HepG2 (cell line): ENCODE measurements around the gene BIRC6. TPM values are rescaled to one million over a fixed set of nuclear protein-coding genes. Genes with fewer than 3 reads are reported as not detected.

Source experiments
- CREB1 ChIP-seq, 2 experiments: fragments of 450-650 bp in 1 of 2; IDR thresholded peaks; 2 replicates each; pipeline ENCODE4 v1.6.1; 2016 to 2017; ENCODE audit warnings: control low read depth in 1 of 2, mild to moderate bottlenecking in 1 of 2, missing compliant biosample characterization in 1 of 2, missing genetic modification characterization in 1 of 2
- DNMT3B ChIP-seq: conservative IDR thresholded peaks from 2 replicates; pipeline ENCODE4 v1.6.1; 2016; ENCODE audit warnings: missing biosample characterization, control low read depth
- FUBP1 ChIP-seq: sonication (generic); formaldehyde crosslinking; IDR thresholded peaks from 2 replicates; pipeline ENCODE4 v1.5.1; 2020; ENCODE audit warnings: missing genetic modification reagents, mild to moderate bottlenecking, borderline replicate concordance
- JUND ChIP-seq: sonication (generic); formaldehyde crosslinking; IDR thresholded peaks from 2 replicates; pipeline ENCODE4 v1.8.0; 2022; ENCODE audit warnings: mild to moderate bottlenecking, missing genetic modification reagents
- MIXL1 ChIP-seq: IDR thresholded peaks from 2 replicates; pipeline ENCODE4 v1.6.1; 2016
- SMARCC2 ChIP-seq: fragments of 450-650 bp; IDR thresholded peaks from 2 replicates; pipeline ENCODE4 v1.6.1; 2017; ENCODE audit warnings: antibody characterized with exemption, mild to moderate bottlenecking
- SRSF9 ChIP-seq: fragments of 200-400 bp; formaldehyde crosslinking; IDR thresholded peaks from 2 replicates; pipeline ENCODE4 v1.6.1; 2018; ENCODE audit warnings: borderline replicate concordance, mild to moderate bottlenecking, low read depth, low read length; ENCODE audit not compliant: insufficient read depth, poor library complexity, severe bottlenecking
- SRY ChIP-seq: sonication (generic); formaldehyde crosslinking; IDR thresholded peaks from 2 replicates; pipeline ENCODE4 v1.8.0; 2022; ENCODE audit warnings: mild to moderate bottlenecking, missing genetic modification reagents
- TRIM24 ChIP-seq: sonication (generic); formaldehyde crosslinking; IDR thresholded peaks from 2 replicates; pipeline ENCODE4 v1.8.0; 2022; ENCODE audit warnings: mild to moderate bottlenecking, missing genetic modification reagents
- ZBTB46 ChIP-seq: sonication (generic); formaldehyde crosslinking; IDR thresholded peaks from 2 replicates; pipeline ENCODE4 v1.4.0; 2020; ENCODE audit warnings: mild to moderate bottlenecking, missing genetic modification reagents, borderline replicate concordance
- ZNF251 ChIP-seq: sonication (generic); formaldehyde crosslinking; IDR thresholded peaks from 2 replicates; pipeline ENCODE4 v1.9.0; 2021; ENCODE audit warnings: mild to moderate bottlenecking, missing genetic modification reagents
- ZNF460 ChIP-seq: sonication (generic); formaldehyde crosslinking; IDR thresholded peaks from 2 replicates; pipeline ENCODE4 v1.5.1; 2020; ENCODE audit warnings: missing genetic modification reagents, mild to moderate bottlenecking, borderline replicate concordance
- ZSCAN5A ChIP-seq: sonication (generic); formaldehyde crosslinking; IDR thresholded peaks from 2 replicates; pipeline ENCODE4 v1.8.0; 2022; ENCODE audit warnings: mild to moderate bottlenecking, missing genetic modification reagents, borderline replicate concordance
- polyA plus RNA-seq, 8 experiments: library from polyadenylated mRNA; depleted of rRNA in 3 of 8; stranded (reverse) in 7 of 8; unstranded in 1 of 8; fragments of >200 nt; fragmentation: Illumina TruSeq in 4 of 8; extraction: Trizol in 4 of 8; gene quantifications; 2 replicates each; pipeline versions ENCODE4 v1.2.1 to v1.2.3, GENCODE V29; 2011 to 2016; ENCODE audit warnings: low read depth in 4 of 8, missing spikeins in 1 of 8, mixed read lengths in 1 of 8; ENCODE audit not compliant: insufficient read depth in 1 of 8
- total RNA-seq, 5 experiments: library from RNA; depleted of rRNA; stranded (reverse); fragments of >200 nt; fragmentation: Illumina TruSeq; extraction: Trizol; gene quantifications; 2 replicates each; pipeline ENCODE4 v1.2.3, GENCODE V29; 2016; ENCODE audit warnings: low read depth in 1 of 5
- TF ChIP-seq, protein P1 (sequence below): sonication (generic); formaldehyde crosslinking; IDR thresholded peaks from 2 replicates; pipeline ENCODE4 v1.4.0; 2020; ENCODE audit warnings: missing genetic modification reagents, mild to moderate bottlenecking, borderline replicate concordance
- TF ChIP-seq, protein P2 (sequence below): sonication (generic); formaldehyde crosslinking; IDR thresholded peaks from 2 replicates; pipeline ENCODE4 v1.5.0; 2020; ENCODE audit warnings: missing genetic modification reagents, mild to moderate bottlenecking, borderline replicate concordance

BIRC6 gene
- total and polyA plus RNA-seq, 2 of the 13 experiments (the other 11 are each of a cell fraction or from before 2014, with no cell fraction given) = 65.6 to 120 TPM

- peak; percentile 96; the same call in 1 of the 2 replicates for TF ChIP-seq FUBP1
- TF ChIP-seq, protein P1, sequence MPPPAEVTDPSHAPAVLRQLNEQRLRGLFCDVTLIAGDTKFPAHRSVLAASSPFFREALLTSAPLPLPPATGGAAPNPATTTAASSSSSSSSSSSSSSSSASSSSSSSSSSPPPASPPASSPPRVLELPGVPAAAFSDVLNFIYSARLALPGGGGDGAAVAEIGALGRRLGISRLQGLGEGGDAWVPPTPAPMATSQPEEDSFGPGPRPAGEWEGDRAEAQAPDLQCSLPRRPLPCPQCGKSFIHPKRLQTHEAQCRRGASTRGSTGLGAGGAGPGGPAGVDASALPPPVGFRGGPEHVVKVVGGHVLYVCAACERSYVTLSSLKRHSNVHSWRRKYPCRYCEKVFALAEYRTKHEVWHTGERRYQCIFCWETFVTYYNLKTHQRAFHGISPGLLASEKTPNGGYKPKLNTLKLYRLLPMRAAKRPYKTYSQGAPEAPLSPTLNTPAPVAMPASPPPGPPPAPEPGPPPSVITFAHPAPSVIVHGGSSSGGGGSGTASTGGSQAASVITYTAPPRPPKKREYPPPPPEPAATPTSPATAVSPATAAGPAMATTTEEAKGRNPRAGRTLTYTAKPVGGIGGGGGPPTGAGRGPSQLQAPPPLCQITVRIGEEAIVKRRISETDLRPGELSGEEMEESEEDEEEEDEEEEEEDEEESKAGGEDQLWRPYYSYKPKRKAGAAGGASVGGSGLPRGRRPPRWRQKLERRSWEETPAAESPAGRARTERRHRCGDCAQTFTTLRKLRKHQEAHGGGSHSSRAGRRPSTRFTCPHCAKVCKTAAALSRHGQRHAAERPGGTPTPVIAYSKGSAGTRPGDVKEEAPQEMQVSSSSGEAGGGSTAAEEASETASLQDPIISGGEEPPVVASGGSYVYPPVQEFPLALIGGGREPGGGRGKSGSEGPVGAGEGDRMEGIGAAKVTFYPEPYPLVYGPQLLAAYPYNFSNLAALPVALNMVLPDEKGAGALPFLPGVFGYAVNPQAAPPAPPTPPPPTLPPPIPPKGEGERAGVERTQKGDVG = peak; percentile 68
- TF ChIP-seq JUND (CRISPR knock-in tag) = peak; percentile 72
- peak; percentile 50; the same call in 1 of the 2 replicates for TF ChIP-seq ZSCAN5A (CRISPR knock-in tag)
- no peak for TF ChIP-seq MIXL1 (CRISPR knock-in tag)
- TF ChIP-seq CREB1 (IDR thresholded peaks at IDR 0.05) = peak; percentile 89
- TF ChIP-seq CREB1 (CRISPR knock-in tag; IDR thresholded peaks at IDR 0.05) = peak; percentile 91
- 0 out of 2 replicates have a peak, but pooled peaks have one; percentile 63 for TF ChIP-seq DNMT3B (CRISPR knock-in tag)
- TF ChIP-seq ZNF460 (CRISPR knock-in tag) = peak; percentile 76
- TF ChIP-seq, protein P2, sequence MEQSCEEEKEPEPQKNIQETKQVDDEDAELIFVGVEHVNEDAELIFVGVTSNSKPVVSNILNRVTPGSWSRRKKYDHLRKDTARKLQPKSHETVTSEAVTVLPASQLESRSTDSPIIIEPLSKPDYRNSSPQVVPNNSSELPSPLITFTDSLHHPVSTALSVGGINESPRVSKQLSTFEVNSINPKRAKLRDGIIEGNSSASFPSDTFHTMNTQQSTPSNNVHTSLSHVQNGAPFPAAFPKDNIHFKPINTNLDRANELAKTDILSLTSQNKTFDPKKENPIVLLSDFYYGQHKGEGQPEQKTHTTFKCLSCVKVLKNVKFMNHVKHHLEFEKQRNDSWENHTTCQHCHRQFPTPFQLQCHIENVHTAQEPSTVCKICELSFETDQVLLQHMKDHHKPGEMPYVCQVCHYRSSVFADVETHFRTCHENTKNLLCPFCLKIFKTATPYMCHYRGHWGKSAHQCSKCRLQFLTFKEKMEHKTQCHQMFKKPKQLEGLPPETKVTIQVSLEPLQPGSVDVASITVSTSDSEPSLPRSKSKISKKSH (CRISPR knock-in tag) = peak; percentile 96
- TF ChIP-seq SRSF9 = no peak
- TF ChIP-seq SRY (CRISPR knock-in tag) = peak; percentile 51; the same call in 1 of the 2 replicates
- TF ChIP-seq ZBTB46 = peak; percentile 83
- TF ChIP-seq SMARCC2 = no peak
- no peak for TF ChIP-seq ZNF251 (CRISPR knock-in tag)
- no peak; the same call in 1 of the 2 replicates for TF ChIP-seq TRIM24 (CRISPR knock-in tag)
These were observed at the start of gene BIRC6 (continued) for GRCh38 chr2:32356681-32357317.
